ENCODE measurements around the gene SLC4A1. TPM values are rescaled to one million over a fixed set of nuclear protein-coding genes. Genes with fewer than 3 reads are reported as not detected.

Gene SLC4A1
- total RNA-seq, 4 donors from 2014 or later: 0.21 TPM; not detected in 3

DNA sequence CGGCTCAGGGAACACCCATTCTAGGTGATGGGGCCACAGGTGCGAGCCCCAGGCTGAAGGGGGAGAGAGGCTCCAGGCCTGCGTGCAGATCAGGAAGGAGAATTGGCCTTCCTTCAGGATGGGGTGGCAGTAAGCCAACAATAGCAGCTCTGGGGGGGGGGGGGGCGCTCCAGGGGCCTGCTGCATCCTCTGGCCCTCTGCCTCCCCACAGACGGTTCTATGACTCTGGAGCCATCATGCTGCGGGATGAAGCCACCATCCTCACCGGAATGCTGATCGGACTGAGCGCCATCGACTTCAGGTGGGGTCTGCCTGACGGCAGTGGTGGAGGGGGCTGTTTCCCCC is 46.6 kb upstream of the SLC4A1 start:
- no peak for DNase-seq (ENCODE audit: low spot score in 2 of 2)
- Histone ChIP-seq H3K4me1 (peaks cover 0 to 14% (median 3%) of the 10 kb centered on the region in 4 donors), H3K4me3 (no peak overlapping the region), H3K9me3 (no peaks in the 10 kb centered on the region), H3K27me3 (peaks cover 3 to 64% of the 10 kb centered on the region in 2 donors), H3K27ac (no peak overlapping the region), H3K36me3 (peaks cover 0 to 9% (median 0%) of the 10 kb centered on the region in 3 donors)
- TF ChIP-seq POLR2A (IDR thresholded peaks at IDR 0.05) (no peak), EP300 (IDR thresholded peaks at IDR 0.05) (no peak)
- TF ChIP-seq, protein P1, sequence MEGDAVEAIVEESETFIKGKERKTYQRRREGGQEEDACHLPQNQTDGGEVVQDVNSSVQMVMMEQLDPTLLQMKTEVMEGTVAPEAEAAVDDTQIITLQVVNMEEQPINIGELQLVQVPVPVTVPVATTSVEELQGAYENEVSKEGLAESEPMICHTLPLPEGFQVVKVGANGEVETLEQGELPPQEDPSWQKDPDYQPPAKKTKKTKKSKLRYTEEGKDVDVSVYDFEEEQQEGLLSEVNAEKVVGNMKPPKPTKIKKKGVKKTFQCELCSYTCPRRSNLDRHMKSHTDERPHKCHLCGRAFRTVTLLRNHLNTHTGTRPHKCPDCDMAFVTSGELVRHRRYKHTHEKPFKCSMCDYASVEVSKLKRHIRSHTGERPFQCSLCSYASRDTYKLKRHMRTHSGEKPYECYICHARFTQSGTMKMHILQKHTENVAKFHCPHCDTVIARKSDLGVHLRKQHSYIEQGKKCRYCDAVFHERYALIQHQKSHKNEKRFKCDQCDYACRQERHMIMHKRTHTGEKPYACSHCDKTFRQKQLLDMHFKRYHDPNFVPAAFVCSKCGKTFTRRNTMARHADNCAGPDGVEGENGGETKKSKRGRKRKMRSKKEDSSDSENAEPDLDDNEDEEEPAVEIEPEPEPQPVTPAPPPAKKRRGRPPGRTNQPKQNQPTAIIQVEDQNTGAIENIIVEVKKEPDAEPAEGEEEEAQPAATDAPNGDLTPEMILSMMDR (IDR thresholded peaks at IDR 0.05): no peak
- WGBS, 2 donors: 14 to 28% methylated on average over 10 of the region's 11 CpGs

DNA sequence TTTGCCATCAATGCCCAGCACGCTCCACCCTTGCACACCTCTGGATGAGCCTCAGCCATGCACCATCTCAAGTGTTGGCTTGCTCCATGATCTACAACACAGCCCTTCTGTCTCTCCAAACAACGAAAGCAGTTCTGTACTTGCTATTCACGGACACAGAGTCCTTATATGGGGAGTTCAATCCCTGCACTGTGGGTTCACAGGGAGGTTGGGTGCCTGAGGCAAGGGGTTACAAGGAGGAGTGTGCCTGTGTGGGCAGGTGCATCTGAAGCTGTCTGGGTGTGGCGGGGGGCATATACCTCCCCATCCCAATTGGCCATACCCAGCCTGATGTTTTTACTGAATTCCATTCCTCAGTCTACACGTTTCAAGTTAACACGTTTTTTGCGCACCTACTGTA is 46.1 kb upstream of the SLC4A1 start:
- TF ChIP-seq POLR2A (IDR thresholded peaks at IDR 0.05) (no peak), EP300 (IDR thresholded peaks at IDR 0.05) (no peak)
- TF ChIP-seq, protein P1 (IDR thresholded peaks at IDR 0.05): no peak
- Histone ChIP-seq H3K9me3 (no peaks in the 10 kb centered on the region), H3K27ac (no peak overlapping the region), H3K27me3 (peaks cover 3 to 64% of the 10 kb centered on the region in 2 donors), H3K36me3 (peaks cover 0 to 4% (median 0%) of the 10 kb centered on the region in 3 donors), H3K4me3 (no peak overlapping the region), H3K4me1 (peaks cover 0 to 18% (median 3%) of the 10 kb centered on the region in 4 donors)
- no peak for DNase-seq (ENCODE audit: low spot score in 2 of 2)
- 72 to 78% methylated on average over 7 of the region's 7 CpGs for WGBS, 2 donors

DNA sequence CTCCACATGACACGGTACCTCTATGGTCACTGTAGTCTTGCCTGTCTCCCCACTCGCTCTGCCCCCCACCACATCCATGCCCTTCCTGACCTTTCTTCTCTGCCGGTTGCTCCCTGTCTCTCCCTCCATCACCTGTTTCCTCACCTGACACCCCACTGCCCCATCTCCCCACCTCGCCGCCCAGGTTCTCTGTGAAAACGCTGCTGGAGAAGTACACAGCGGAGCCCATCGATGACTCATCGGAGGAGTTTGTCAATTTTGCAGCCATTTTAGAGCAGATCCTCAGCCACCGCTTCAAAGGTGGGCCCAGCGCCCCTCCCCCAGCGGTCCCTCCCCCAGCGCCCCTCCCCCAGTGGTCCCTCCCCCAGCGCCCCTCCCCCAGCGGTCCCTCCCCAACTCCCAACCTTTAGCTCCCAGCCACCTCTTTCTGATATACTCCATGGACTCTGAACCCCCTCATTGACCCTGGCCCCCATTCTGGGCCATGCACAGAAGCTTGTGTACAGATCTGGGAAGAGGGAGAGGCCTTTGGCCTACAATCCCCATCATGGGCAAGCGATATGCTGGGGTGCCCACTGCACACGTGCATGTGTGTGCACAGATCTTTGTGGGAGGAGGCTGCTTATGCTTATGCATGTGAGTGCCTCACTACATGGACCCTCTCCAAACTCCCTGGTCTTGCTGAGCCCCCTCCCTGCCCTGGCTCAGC is 44.6 kb upstream of the SLC4A1 start:
- no peaks in the 10 kb centered on the region for H3K36me3 ChIP-seq
- no peak for TF ChIP-seq POLR2A (IDR thresholded peaks at IDR 0.05)
- TF ChIP-seq, protein P1 (IDR thresholded peaks at IDR 0.05): no peak
- peaks cover 0 to 33% (median 14%) of the 10 kb centered on the region in 4 donors for H3K4me1 ChIP-seq
- WGBS, 2 donors: 63 to 71% methylated on average over 15 to 17 of the region's 17 CpGs
- H3K27me3 ChIP-seq: peaks cover 3 to 63% of the 10 kb centered on the region in 2 donors
- no peak overlapping the region for H3K4me3 ChIP-seq
- no peak overlapping the region for H3K27ac ChIP-seq
- DNase-seq (ENCODE audit: low spot score in 2 of 2): no peak
- no peaks in the 10 kb centered on the region for H3K9me3 ChIP-seq

DNA sequence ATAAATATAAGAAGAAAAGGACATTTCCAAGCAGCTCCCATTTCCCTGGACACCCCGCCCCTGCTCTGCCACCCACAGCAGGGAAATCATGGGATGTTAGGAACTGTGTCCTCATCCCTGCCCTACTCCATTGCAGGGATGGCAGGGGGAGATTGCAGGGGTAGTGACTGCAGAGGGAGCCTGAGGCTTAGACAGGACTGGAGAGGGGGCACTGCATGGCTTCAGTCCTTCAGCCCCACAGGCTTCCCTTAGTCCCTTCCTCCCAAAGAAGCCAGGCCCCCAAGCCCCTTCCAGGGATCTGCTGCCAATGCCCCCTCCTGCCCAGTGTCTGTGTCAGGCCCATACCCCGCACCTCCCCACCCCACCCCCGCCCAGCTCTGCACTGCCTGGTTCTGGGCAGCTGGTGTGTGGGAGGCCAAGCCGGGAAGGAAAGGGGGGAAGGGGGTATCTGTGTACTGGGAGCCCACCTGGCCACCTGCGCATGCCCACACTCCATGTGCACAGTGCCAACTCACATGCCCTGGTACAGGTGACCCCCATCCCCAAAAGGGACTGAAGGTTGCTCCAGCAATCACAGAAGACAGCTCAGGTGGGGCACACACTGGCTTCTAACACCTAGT is 43.7 kb upstream of the SLC4A1 start:
- Histone ChIP-seq H3K4me1 (peaks cover 0 to 36% (median 17%) of the 10 kb centered on the region in 4 donors), H3K36me3 (no peaks in the 10 kb centered on the region), H3K9me3 (no peaks in the 10 kb centered on the region), H3K27ac (no peak overlapping the region), H3K4me3 (no peak overlapping the region), H3K27me3 (peaks cover 3 to 62% of the 10 kb centered on the region in 2 donors)
- WGBS, 2 donors: 69 to 93% methylated on average over 2 to 3 of the region's 5 CpGs
- DNase-seq (ENCODE audit: low spot score in 2 of 2): no peak
- no peak for TF ChIP-seq POLR2A (IDR thresholded peaks at IDR 0.05)
- no peak for TF ChIP-seq EP300 (IDR thresholded peaks at IDR 0.05)
- TF ChIP-seq, protein P1 (IDR thresholded peaks at IDR 0.05): no peak
